Nephron progenitor cell (in vitro differentiated cells): ENCODE results near the gene ACTL7B.

Experiments used
- DNase-seq: peaks from one replicate; pipeline ENCODE4 v3.0.0; 2021
- H3K27ac Mint-ChIP-seq: 2 replicates; pipeline ENCODE4 v1.8.0; 2021; ENCODE audit warnings: mild to moderate bottlenecking, moderate library complexity, mixed read lengths
- H3K27me3 Mint-ChIP-seq: 2 replicates; pipeline ENCODE4 v1.8.0; 2021; ENCODE audit warnings: mild to moderate bottlenecking, low read depth, mixed read lengths; ENCODE audit not compliant: poor library complexity
- H3K36me3 Mint-ChIP-seq: 2 replicates; pipeline ENCODE4 v1.8.0; 2021; ENCODE audit warnings: low read depth, mixed read lengths
- H3K4me1 Mint-ChIP-seq: 2 replicates; pipeline ENCODE4 v1.8.0; 2021; ENCODE audit warnings: mixed read lengths
- H3K4me3 Mint-ChIP-seq: 2 replicates; pipeline ENCODE4 v1.8.0; 2021; ENCODE audit warnings: mild to moderate bottlenecking, moderate library complexity, mixed read lengths
- H3K9me3 Mint-ChIP-seq: 2 replicates; pipeline ENCODE4 v1.8.0; 2021; ENCODE audit warnings: mild to moderate bottlenecking, moderate library complexity, mixed read lengths
- TF ChIP-seq, protein P1 (sequence below): fragments of 200-600 bp; sonication (generic); IDR thresholded peaks from 2 replicates; pipeline ENCODE4 v1.5.0; 2021; ENCODE audit warnings: antibody characterized with exemption

Gene ACTL7B

GRCh38 chr9:108812396-108813025 lies 43.3 kb downstream of the ACTL7B start:
- TF ChIP-seq, protein P1, sequence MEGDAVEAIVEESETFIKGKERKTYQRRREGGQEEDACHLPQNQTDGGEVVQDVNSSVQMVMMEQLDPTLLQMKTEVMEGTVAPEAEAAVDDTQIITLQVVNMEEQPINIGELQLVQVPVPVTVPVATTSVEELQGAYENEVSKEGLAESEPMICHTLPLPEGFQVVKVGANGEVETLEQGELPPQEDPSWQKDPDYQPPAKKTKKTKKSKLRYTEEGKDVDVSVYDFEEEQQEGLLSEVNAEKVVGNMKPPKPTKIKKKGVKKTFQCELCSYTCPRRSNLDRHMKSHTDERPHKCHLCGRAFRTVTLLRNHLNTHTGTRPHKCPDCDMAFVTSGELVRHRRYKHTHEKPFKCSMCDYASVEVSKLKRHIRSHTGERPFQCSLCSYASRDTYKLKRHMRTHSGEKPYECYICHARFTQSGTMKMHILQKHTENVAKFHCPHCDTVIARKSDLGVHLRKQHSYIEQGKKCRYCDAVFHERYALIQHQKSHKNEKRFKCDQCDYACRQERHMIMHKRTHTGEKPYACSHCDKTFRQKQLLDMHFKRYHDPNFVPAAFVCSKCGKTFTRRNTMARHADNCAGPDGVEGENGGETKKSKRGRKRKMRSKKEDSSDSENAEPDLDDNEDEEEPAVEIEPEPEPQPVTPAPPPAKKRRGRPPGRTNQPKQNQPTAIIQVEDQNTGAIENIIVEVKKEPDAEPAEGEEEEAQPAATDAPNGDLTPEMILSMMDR = no peak
- Mint-ChIP-seq H3K4me1 (no peaks in the 10 kb centered on the region), H3K9me3 (no peaks in the 10 kb centered on the region), H3K27me3 (peaks cover 15% of the 10 kb centered on the region), H3K36me3 (no peaks in the 10 kb centered on the region), H3K4me3 (no peak overlapping the region), H3K27ac (no peak overlapping the region)
- no peak for DNase-seq

- TF ChIP-seq, protein P1 = no peak
- H3K27me3 Mint-ChIP-seq = peaks cover 20% of the 10 kb centered on the region
- H3K9me3 Mint-ChIP-seq = no peaks in the 10 kb centered on the region
- no peak for DNase-seq
- H3K36me3 Mint-ChIP-seq = no peaks in the 10 kb centered on the region
- no peak overlapping the region for H3K27ac Mint-ChIP-seq
- H3K4me1 Mint-ChIP-seq = no peaks in the 10 kb centered on the region
- H3K4me3 Mint-ChIP-seq = no peak overlapping the region
Measured at GRCh38 chr9:108811944-108812343, 43.8 kb downstream of the ACTL7B start.

DNA sequence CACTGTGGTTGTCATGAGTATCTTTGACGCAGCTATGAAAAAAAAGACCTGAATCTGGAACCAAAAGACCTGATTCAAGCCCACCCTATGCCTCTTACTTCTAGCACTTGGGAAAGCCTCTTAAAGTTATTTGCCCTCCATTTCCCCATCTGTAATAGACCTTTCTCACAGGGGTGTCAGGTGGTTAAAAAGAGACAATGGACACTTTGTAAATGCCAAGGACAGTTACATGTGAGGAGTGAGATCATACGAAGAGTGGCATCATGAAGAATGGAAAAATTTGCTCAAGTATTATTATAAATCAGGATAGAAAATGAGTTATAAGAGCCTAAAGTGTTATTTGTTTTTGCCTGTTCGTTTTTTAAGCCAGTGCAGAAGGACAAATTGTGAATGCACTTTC lies 46.5 kb downstream of the ACTL7B start:
- no peak for DNase-seq
- H3K27ac Mint-ChIP-seq = no peak overlapping the region
- H3K4me3 Mint-ChIP-seq = no peak overlapping the region
- H3K36me3 Mint-ChIP-seq = no peaks in the 10 kb centered on the region
- TF ChIP-seq, protein P1 = no peak
- H3K27me3 Mint-ChIP-seq = peaks cover 19% of the 10 kb centered on the region
- no peaks in the 10 kb centered on the region for H3K9me3 Mint-ChIP-seq
- no peaks in the 10 kb centered on the region for H3K4me1 Mint-ChIP-seq
